ENCODE results near the gene MRPL55.

Gene MRPL55

GRCh38 chr1:228098323-228098931 is 10.7 kb downstream of the MRPL55 start:
- DNase-seq, result no peak

GRCh38 chr1:228097333-228098081 is 11.6 kb downstream of the MRPL55 start:
- no peak for DNase-seq

GRCh38 chr1:228096416-228097332 is 12.4 kb downstream of the MRPL55 start:
- no peak for DNase-seq

- no peak for DNase-seq
These were observed 13.2 kb downstream of the MRPL55 start for GRCh38 chr1:228095938-228096337.

GRCh38 chr1:228095161-228095560 is 13.9 kb downstream of the MRPL55 start:
- no peak for DNase-seq

- DNase-seq, result no peak
These were observed 14.6 kb downstream of the MRPL55 start for GRCh38 chr1:228094432-228095016.

GRCh38 chr1:228093050-228093906 is 15.8 kb downstream of the MRPL55 start:
- DNase-seq, result no peak

- DNase-seq, result no peak
These were observed 16.6 kb downstream of the MRPL55 start for GRCh38 chr1:228092342-228093049.

- DNase-seq, result no peak
These were observed 18.0 kb downstream of the MRPL55 start for GRCh38 chr1:228091084-228091483.

- DNase-seq, result no peak
These were observed 18.5 kb downstream of the MRPL55 start for GRCh38 chr1:228090613-228091081.

GRCh38 chr1:228089519-228090380 is 19.3 kb downstream of the MRPL55 start:
- no peak for DNase-seq

GRCh38 chr1:228088586-228089498 is 20.3 kb downstream of the MRPL55 start:
- no peak for DNase-seq

GRCh38 chr1:228087771-228088251 is 21.3 kb downstream of the MRPL55 start:
- no peak for DNase-seq

- no peak for DNase-seq
These were observed 23.7 kb downstream of the MRPL55 start for GRCh38 chr1:228085287-228085951.

- DNase-seq, result no peak
These were observed 24.3 kb downstream of the MRPL55 start for GRCh38 chr1:228084797-228085196.

GRCh38 chr1:228084325-228084724 is 24.8 kb downstream of the MRPL55 start:
- no peak for DNase-seq

- no peak for DNase-seq
These were observed 25.2 kb downstream of the MRPL55 start for GRCh38 chr1:228083871-228084278.
